SU-DHL-6 (cell line): Measurements from ENCODE around the gene SMIM23.

Experiments
- H2AFZ ChIP-seq: fragments of 200-600 bp; sonication (generic); 2 replicates; pipeline ENCODE4 v1.6.1; 2014; ENCODE audit warnings: low read depth, mild to moderate bottlenecking, moderate library complexity, mixed read lengths, antibody characterized with exemption, low read length; ENCODE audit not compliant: severe bottlenecking
- H3F3A ChIP-seq: fragments of 200-600 bp; shearing (Covaris generic); 2 replicates; pipeline ENCODE4 v1.6.0; 2016; ENCODE audit warnings: antibody characterized with exemption, mild to moderate bottlenecking; ENCODE audit not compliant: insufficient read depth
- H3K27ac ChIP-seq: fragments of 200-600 bp; sonication (generic); 2 replicates; pipeline ENCODE4 v1.5.1; 2016; ENCODE audit warnings: low read depth, mild to moderate bottlenecking, low read length, moderate library complexity, mixed read lengths
- H3K27me3 ChIP-seq: fragments of 200-600 bp; sonication (generic), shearing (Covaris generic); 2 replicates; pipeline ENCODE4 v1.6.0; 2014; ENCODE audit warnings: mild to moderate bottlenecking, low read length
- H3K36me3 ChIP-seq: fragments of 200-600 bp; sonication (generic); 2 replicates; pipeline ENCODE4 v1.6.1; 2014; ENCODE audit warnings: mild to moderate bottlenecking, low read length, mixed read lengths
- H3K4me2 ChIP-seq: fragments of 300-600, 200-600 bp; shearing (Covaris generic), sonication (generic); 2 replicates; pipeline ENCODE4 v1.6.0; 2014; ENCODE audit warnings: low read length, low read depth, mild to moderate bottlenecking; ENCODE audit not compliant: poor library complexity, severe bottlenecking
- H3K4me3 ChIP-seq: fragments of 200-600 bp; sonication (generic); 2 replicates; pipeline ENCODE4 v1.5.1; 2014; ENCODE audit warnings: antibody characterized with exemption, low read length, mild to moderate bottlenecking, mixed read lengths; ENCODE audit not compliant: insufficient read depth, poor library complexity, severe bottlenecking
- H3K79me2 ChIP-seq: fragments of 200-600 bp; sonication (generic); 2 replicates; pipeline ENCODE4 v1.6.1; 2014; ENCODE audit warnings: mild to moderate bottlenecking, low read length, moderate library complexity; ENCODE audit not compliant: insufficient read depth
- H3K9ac ChIP-seq: fragments of 200-600 bp; sonication (generic); 2 replicates; pipeline ENCODE4 v1.7.0; 2014; ENCODE audit warnings: mild to moderate bottlenecking, low read length
- H3K9me2 ChIP-seq: fragments of 200-600 bp; sonication (generic); replicated peaks from 2 replicates; pipeline ENCODE4 v1.6.1; 2014; ENCODE audit warnings: low read length; ENCODE audit not compliant: insufficient read depth
- H3K9me3 ChIP-seq: fragments of 200-600 bp; sonication (generic); 2 replicates; pipeline ENCODE4 v1.6.1; 2014; ENCODE audit warnings: low read length, mixed read lengths; ENCODE audit not compliant: insufficient read depth
- H4K20me1 ChIP-seq: fragments of 200-600 bp; sonication (generic); 2 replicates; pipeline ENCODE4 v1.6.1; 2014; ENCODE audit warnings: low read depth, mild to moderate bottlenecking, antibody characterized with exemption, low read length, moderate library complexity, mixed read lengths
- EZH2phosphoT487 ChIP-seq: fragments of 200-600 bp; sonication (generic), shearing (Covaris generic); conservative IDR thresholded peaks from 2 replicates; pipeline ENCODE4 v1.6.1; 2018; ENCODE audit warnings: mild to moderate bottlenecking, antibody characterized with exemption, low read length, moderate library complexity, mixed read lengths
- TF ChIP-seq, protein P1 (sequence below): fragments of 200-600 bp; sonication (generic); IDR thresholded peaks from one replicate; pipeline ENCODE4 v1.5.1; 2017; ENCODE audit warnings: antibody characterized with exemption, mild to moderate bottlenecking, low read length, moderate library complexity; ENCODE audit not compliant: insufficient read depth, poor library complexity, severe bottlenecking

SMIM23 gene

DNA sequence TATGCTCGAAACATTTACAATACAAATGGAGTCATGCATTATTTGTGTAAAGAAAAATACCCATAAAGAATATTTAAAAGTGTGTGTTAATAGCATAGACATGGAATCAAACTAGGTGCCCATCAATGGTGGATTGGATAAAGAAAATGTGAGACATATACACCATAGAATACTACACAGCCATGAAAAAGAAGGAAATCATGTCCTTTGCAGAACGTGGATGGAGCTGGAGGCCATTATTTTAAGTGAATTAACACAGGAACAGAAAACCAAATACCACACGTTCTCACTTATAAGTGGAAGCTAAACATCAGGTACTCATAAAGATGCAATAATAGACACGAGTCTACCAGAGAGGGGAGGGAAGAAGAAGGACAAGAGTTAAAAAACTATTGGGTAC is 22.8 kb downstream of the SMIM23 start:
- H3K36me3 ChIP-seq: no peaks in the 10 kb centered on the region
- H3K27me3 ChIP-seq: no peaks in the 10 kb centered on the region
- H3K4me3 ChIP-seq: no peak overlapping the region
- H4K20me1 ChIP-seq: no peaks in the 10 kb centered on the region
- no peaks in the 10 kb centered on the region for H3F3A ChIP-seq
- H3K27ac ChIP-seq: no peak overlapping the region
- H3K79me2 ChIP-seq: no peaks in the 10 kb centered on the region
- no peak overlapping the region for H3K4me2 ChIP-seq
- no peaks in the 10 kb centered on the region for H3K9me3 ChIP-seq
- H3K9ac ChIP-seq: no peak overlapping the region
- H2AFZ ChIP-seq: no peak overlapping the region
- no peaks in the 10 kb centered on the region for H3K9me2 ChIP-seq
- no peak for TF ChIP-seq EZH2phosphoT487
- TF ChIP-seq, protein P1, sequence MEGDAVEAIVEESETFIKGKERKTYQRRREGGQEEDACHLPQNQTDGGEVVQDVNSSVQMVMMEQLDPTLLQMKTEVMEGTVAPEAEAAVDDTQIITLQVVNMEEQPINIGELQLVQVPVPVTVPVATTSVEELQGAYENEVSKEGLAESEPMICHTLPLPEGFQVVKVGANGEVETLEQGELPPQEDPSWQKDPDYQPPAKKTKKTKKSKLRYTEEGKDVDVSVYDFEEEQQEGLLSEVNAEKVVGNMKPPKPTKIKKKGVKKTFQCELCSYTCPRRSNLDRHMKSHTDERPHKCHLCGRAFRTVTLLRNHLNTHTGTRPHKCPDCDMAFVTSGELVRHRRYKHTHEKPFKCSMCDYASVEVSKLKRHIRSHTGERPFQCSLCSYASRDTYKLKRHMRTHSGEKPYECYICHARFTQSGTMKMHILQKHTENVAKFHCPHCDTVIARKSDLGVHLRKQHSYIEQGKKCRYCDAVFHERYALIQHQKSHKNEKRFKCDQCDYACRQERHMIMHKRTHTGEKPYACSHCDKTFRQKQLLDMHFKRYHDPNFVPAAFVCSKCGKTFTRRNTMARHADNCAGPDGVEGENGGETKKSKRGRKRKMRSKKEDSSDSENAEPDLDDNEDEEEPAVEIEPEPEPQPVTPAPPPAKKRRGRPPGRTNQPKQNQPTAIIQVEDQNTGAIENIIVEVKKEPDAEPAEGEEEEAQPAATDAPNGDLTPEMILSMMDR: no peak

DNA sequence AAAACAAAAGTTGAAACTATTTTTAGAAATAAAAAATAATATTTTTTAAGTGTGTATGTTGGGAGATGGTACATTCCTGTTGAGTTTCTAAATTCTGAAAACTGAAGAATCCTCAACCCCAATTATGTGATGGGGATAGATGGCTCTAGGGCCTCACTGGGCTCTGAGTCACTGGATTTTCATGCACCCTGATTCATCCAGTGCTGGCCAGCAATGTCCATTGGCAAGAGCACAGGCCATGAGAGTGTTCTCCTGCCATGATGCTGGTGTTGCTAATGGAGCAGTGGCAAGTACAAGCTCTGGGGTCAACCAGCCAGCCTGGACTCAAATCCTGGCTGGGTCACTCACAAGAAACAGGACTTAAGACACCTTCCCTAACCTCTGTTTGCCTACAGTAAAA is 23.3 kb downstream of the SMIM23 start:
- Histone ChIP-seq H3F3A (no peaks in the 10 kb centered on the region), H4K20me1 (no peaks in the 10 kb centered on the region), H2AFZ (no peak overlapping the region), H3K27me3 (no peaks in the 10 kb centered on the region), H3K4me2 (no peak overlapping the region), H3K36me3 (no peaks in the 10 kb centered on the region), H3K4me3 (no peak overlapping the region), H3K9ac (no peak overlapping the region), H3K9me2 (no peaks in the 10 kb centered on the region), H3K9me3 (no peaks in the 10 kb centered on the region), H3K79me2 (no peaks in the 10 kb centered on the region), H3K27ac (no peak overlapping the region)
- TF ChIP-seq, protein P1: no peak
- TF ChIP-seq EZH2phosphoT487: no peak

DNA sequence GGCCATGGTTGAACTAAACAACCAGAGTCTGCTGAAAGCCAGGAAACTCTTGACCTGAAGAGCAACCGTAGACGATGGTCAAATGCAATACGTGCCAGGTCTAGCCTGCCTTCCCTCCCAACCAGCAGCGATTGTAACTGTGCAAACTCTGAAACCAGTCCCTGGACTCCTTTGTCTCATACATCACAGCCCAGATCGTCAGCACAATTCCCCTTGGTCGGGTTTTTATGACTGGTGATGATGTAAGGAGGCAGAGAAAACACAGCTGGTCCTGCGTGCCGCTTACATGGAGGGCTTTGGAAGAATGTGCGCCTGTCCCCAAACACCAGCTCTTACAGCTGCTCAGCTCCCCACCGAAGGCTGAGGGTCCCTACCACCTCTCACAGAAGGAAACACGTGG is 24.6 kb downstream of the SMIM23 start:
- Histone ChIP-seq H3K27ac (no peak overlapping the region), H3K4me2 (no peak overlapping the region), H3K27me3 (no peaks in the 10 kb centered on the region), H4K20me1 (no peaks in the 10 kb centered on the region), H3K79me2 (no peaks in the 10 kb centered on the region), H3K4me3 (no peak overlapping the region), H2AFZ (no peak overlapping the region), H3K9me3 (no peaks in the 10 kb centered on the region), H3K36me3 (no peaks in the 10 kb centered on the region), H3K9ac (no peak overlapping the region), H3F3A (no peaks in the 10 kb centered on the region), H3K9me2 (no peaks in the 10 kb centered on the region)
- TF ChIP-seq, protein P1: no peak
- no peak for TF ChIP-seq EZH2phosphoT487

DNA sequence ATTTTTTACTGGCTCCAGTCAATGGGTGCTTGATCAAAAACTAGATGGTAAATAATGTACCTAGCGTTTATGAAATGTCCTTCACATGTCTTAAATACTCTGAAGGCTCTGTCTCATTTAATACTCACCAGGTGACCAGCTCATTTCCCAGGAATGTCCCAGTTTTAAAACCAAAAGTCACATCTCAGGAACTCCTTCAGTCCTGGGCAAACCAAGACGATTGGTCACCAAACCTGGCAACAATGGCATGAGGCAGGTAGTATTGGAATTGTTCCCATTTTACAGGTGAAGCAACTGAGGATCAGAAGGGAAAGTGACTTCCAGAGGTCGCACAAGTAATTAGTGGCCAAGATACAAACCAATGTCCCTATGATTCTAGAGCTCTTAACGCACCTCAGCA is 27.7 kb downstream of the SMIM23 start:
- no peak overlapping the region for H3K4me2 ChIP-seq
- TF ChIP-seq, protein P1: no peak
- TF ChIP-seq EZH2phosphoT487: no peak
- no peaks in the 10 kb centered on the region for H3K79me2 ChIP-seq
- H3K36me3 ChIP-seq: no peaks in the 10 kb centered on the region
- no peaks in the 10 kb centered on the region for H3K9me2 ChIP-seq
- no peaks in the 10 kb centered on the region for H3F3A ChIP-seq
- H3K9me3 ChIP-seq: no peaks in the 10 kb centered on the region
- no peak overlapping the region for H3K4me3 ChIP-seq
- H2AFZ ChIP-seq: no peak overlapping the region
- H3K27me3 ChIP-seq: no peaks in the 10 kb centered on the region
- H4K20me1 ChIP-seq: no peaks in the 10 kb centered on the region
- H3K27ac ChIP-seq: no peak overlapping the region
- no peak overlapping the region for H3K9ac ChIP-seq
